ENCODE data around the gene C2orf78. TPM values are rescaled to one million over a fixed set of nuclear protein-coding genes. Genes with fewer than 3 reads are reported as not detected.

C2orf78 gene
- total and polyA plus RNA-seq, 10 of the 15 experiments (the other 5 are each of a cell fraction or from before 2014, with no cell fraction given): 0.08 to 0.82 (median 0.40) TPM

DNA sequence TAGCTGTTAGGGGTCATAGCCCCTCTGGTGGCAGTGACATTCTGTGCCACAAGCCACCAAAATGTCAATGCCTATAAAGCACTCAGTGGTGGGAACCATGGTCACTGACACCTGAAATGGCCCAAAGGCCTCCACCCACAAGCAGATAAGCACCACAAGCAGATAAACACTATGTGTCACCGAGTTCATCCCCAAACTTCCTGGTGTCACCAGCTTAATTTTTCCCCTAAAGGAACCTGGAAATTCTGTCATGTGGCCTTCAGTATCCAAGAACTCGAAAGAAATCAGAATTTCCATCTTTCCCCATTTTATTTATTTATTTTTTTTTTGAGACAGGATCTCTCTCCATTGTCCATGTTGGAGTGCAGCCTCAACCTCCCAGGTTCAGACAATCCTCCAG lies 43.2 kb upstream of the C2orf78 start:
- Histone ChIP-seq H3K4me3 (no peak overlapping the region), H3K9me3 (replicated peaks; ENCODE audit: control insufficient read depth, insufficient read depth, low read length) (no peaks in the 10 kb centered on the region; the same call in 1 of the 3 replicates), H3K36me3 (ENCODE audit: control insufficient read depth in 2 of 2, insufficient read depth in 2 of 2, low read length in 1 of 2) (0 out of 4 replicates have a peak, but pooled peaks cover 0 to 3% of the 10 kb centered on the region in 2 experiments), H3K4me2 (ENCODE audit: control insufficient read depth, insufficient read depth) (no peak overlapping the region), H3K27me3 (replicated peaks in 1 of 2; ENCODE audit: control insufficient read depth in 2 of 2, insufficient read depth in 2 of 2, low read length in 1 of 2) (no peaks in the 10 kb centered on the region), H3K9ac (ENCODE audit: control insufficient read depth, insufficient read depth, low read length) (no peak overlapping the region), H3K4me1 (ENCODE audit: control insufficient read depth, insufficient read depth, low read length) (0 out of 2 replicates have a peak, but pooled peaks cover 3% of the 10 kb centered on the region), H3K27ac (ENCODE audit: control insufficient read depth, insufficient read depth) (no peak overlapping the region), H2AFZ (ENCODE audit: control insufficient read depth, low read depth, low read length) (no peak overlapping the region), H4K20me1 (ENCODE audit: control insufficient read depth, insufficient read depth) (no peaks in the 10 kb centered on the region), H3K79me2 (ENCODE audit: control insufficient read depth, insufficient read depth, low read length) (peaks cover 13% of the 10 kb centered on the region)
- CTCF ChIA-PET: no interaction called here
- no peak for TF ChIP-seq ZNF24 (IDR thresholded peaks at IDR 0.05)
- no peak for TF ChIP-seq RBBP5 (conservative IDR thresholded peaks at IDR 0.05)
- no peak for TF ChIP-seq NR2C2 (IDR thresholded peaks at IDR 0.05; ENCODE audit: borderline replicate concordance, control insufficient read depth, insufficient read length, low read depth)
- WGBS (ENCODE audit: insufficient coverage, insufficient replicate concordance, low lambda C conversion rate, missing lambda C conversion rate): 86% methylated on average over 2 of the region's 2 CpGs
- POLR2A ChIA-PET: interaction anchor here (0.7 kb wide), 1 partner anchor 22 kb away, joined by 3 read pairs; no protein-coding TSS in a partner anchor
- RAD21 ChIA-PET (ENCODE audit: unreplicated experiment): no interaction called here
- DNase-seq (ENCODE audit: low read depth, low spot score): no peak
- no peak for FAIRE-seq
- in situ Hi-C loops (cut with MboI) (no loop called here), intact Hi-C loops (cut with micrococcal nuclease; ENCODE audit: unreplicated experiment) (no loop called here)
- ATAC-seq: no peak
- SMC1A ChIA-PET (ENCODE audit: uncharacterized antibody, unreplicated experiment): no interaction called here
- no TSS peak for BruUV-seq (replicated peaks)

DNA sequence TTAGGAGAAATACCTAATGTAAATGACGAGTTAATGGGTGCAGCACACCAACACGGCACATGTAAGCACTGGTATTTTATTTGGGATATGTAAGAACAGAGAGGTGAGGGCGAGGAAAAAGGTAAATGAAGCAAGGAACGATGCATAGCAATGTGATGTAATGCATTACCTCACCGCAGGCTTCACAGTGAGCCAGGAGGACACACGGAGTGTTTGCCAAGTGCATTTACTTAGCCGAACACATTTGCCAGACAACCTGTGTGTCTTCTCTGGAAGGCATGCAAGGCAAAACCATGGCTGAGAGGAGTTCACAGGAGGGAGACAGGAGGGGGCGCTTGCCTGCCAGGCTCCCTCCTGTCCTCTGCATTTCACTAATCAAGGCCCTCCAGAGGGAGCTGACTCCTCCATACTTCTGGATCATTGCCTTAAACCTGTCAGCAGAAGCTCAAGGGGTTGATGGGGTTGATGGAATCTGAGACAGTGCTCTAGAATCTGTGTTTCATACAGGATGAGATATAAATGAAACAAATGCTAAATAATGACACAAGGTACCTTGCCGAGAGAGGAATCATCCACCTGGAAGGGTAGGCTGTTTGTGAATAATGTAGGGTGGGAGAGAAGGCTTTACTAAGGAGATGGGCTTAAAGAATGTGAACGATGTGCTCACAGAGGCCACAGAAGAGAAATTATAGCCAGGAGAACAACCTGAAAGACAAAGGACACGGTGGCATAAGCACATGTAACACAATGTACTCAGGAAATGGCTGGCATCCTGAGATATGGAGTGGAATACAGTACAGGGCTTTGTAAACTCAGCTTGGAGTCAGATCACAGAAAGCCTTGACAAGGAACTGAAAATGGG lies 37.7 kb upstream of the C2orf78 start:
- H3K9me3 ChIP-seq (replicated peaks; ENCODE audit: control insufficient read depth, insufficient read depth, low read length): no peaks in the 10 kb centered on the region
- FAIRE-seq: no peak
- ChIA-PET SMC1A (ENCODE audit: uncharacterized antibody, unreplicated experiment) (interaction anchor here (0.7 kb wide), 1 partner anchor 11 kb away, joined by 3 read pairs; no protein-coding TSS in a partner anchor), RAD21 (ENCODE audit: unreplicated experiment) (interaction anchor here (0.6 kb wide), 1 partner anchor 164 kb away, joined by 3 read pairs; no protein-coding TSS in a partner anchor), POLR2A (no interaction called here), CTCF (interaction anchor here (1.0 kb wide), 1 partner anchor 9 kb away, joined by 3 read pairs; the partner anchor contains the start of gene TPRKB)
- ATAC-seq: no peak
- H3K4me3 ChIP-seq: no peak overlapping the region
- no peak overlapping the region for H2AFZ ChIP-seq (ENCODE audit: control insufficient read depth, low read depth, low read length)
- BruUV-seq (replicated peaks): no TSS peak
- no peaks in the 10 kb centered on the region for H3K27me3 ChIP-seq (replicated peaks in 1 of 2; ENCODE audit: control insufficient read depth in 2 of 2, insufficient read depth in 2 of 2, low read length in 1 of 2)
- peaks cover 0 to 8% of the 10 kb centered on the region in 2 experiments; a peak in 3 of 4 replicates for H3K36me3 ChIP-seq (ENCODE audit: control insufficient read depth in 2 of 2, insufficient read depth in 2 of 2, low read length in 1 of 2)
- in situ Hi-C loops (cut with MboI) (no loop called here), intact Hi-C loops (cut with micrococcal nuclease; ENCODE audit: unreplicated experiment) (no loop called here)
- H3K4me2 ChIP-seq (ENCODE audit: control insufficient read depth, insufficient read depth): no peak overlapping the region
- H3K9ac ChIP-seq (ENCODE audit: control insufficient read depth, insufficient read depth, low read length): no peak overlapping the region
- H3K27ac ChIP-seq (ENCODE audit: control insufficient read depth, insufficient read depth): no peak overlapping the region
- 85% methylated on average over 11 of the region's 11 CpGs for WGBS (ENCODE audit: insufficient coverage, insufficient replicate concordance, low lambda C conversion rate, missing lambda C conversion rate)
- no peaks in the 10 kb centered on the region for H3K79me2 ChIP-seq (ENCODE audit: control insufficient read depth, insufficient read depth, low read length)
- H4K20me1 ChIP-seq (ENCODE audit: control insufficient read depth, insufficient read depth): no peaks in the 10 kb centered on the region; the same call in 1 of the 2 replicates
- no peak for DNase-seq (ENCODE audit: low read depth, low spot score)
- no peaks in the 10 kb centered on the region for H3K4me1 ChIP-seq (ENCODE audit: control insufficient read depth, insufficient read depth, low read length)
- TF ChIP-seq MLLT1 (IDR thresholded peaks at IDR 0.05): no peak
- TF ChIP-seq, protein P1, sequence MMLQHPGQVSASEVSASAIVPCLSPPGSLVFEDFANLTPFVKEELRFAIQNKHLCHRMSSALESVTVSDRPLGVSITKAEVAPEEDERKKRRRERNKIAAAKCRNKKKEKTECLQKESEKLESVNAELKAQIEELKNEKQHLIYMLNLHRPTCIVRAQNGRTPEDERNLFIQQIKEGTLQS (IDR thresholded peaks at IDR 0.05; ENCODE audit: borderline replicate concordance, extremely low read depth, low read depth, low read length): no peak
- TF ChIP-seq SREBF1 (IDR thresholded peaks at IDR 0.05; ENCODE audit: low read length): no peak
- TF ChIP-seq, protein P2, sequence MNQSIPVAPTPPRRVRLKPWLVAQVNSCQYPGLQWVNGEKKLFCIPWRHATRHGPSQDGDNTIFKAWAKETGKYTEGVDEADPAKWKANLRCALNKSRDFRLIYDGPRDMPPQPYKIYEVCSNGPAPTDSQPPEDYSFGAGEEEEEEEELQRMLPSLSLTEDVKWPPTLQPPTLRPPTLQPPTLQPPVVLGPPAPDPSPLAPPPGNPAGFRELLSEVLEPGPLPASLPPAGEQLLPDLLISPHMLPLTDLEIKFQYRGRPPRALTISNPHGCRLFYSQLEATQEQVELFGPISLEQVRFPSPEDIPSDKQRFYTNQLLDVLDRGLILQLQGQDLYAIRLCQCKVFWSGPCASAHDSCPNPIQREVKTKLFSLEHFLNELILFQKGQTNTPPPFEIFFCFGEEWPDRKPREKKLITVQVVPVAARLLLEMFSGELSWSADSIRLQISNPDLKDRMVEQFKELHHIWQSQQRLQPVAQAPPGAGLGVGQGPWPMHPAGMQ (IDR thresholded peaks at IDR 0.05; ENCODE audit: borderline replicate concordance): no peak
- no peak for TF ChIP-seq CHD2 (IDR thresholded peaks at IDR 0.05; ENCODE audit: borderline replicate concordance, low read depth, low read length)
- TF ChIP-seq, protein P3, sequence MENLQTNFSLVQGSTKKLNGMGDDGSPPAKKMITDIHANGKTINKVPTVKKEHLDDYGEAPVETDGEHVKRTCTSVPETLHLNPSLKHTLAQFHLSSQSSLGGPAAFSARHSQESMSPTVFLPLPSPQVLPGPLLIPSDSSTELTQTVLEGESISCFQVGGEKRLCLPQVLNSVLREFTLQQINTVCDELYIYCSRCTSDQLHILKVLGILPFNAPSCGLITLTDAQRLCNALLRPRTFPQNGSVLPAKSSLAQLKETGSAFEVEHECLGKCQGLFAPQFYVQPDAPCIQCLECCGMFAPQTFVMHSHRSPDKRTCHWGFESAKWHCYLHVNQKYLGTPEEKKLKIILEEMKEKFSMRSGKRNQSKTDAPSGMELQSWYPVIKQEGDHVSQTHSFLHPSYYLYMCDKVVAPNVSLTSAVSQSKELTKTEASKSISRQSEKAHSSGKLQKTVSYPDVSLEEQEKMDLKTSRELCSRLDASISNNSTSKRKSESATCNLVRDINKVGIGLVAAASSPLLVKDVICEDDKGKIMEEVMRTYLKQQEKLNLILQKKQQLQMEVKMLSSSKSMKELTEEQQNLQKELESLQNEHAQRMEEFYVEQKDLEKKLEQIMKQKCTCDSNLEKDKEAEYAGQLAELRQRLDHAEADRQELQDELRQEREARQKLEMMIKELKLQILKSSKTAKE (IDR thresholded peaks at IDR 0.05; ENCODE audit: low read depth, poor library complexity, severe bottlenecking): no peak
- TF ChIP-seq TCF7 (IDR thresholded peaks at IDR 0.05; ENCODE audit: borderline replicate concordance): no peak
